ENCODE data around the gene SORCS2.

SORCS2 gene

DNA sequence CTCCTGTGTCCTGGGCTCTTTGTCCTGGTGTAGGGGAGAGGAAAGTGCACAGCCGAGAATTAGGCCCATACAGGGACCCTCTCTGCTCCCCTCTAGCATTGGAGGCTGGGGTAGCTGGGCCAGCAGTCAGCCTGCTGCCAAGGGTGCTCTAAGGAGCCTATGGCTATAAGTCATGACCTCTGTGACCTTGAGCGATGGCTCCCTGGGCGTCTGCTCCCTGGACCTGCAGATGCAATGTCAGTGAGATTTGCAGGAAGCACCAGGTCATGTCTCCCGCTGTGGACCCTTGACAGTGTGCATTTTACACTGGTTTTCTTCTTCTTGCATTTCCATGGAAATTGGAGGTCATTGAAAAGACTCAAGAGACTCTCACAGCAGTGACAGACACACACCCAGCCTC lies 476.5 kb downstream of the SORCS2 start:
- no peak for DNase-seq (ENCODE audit: low read depth)

DNA sequence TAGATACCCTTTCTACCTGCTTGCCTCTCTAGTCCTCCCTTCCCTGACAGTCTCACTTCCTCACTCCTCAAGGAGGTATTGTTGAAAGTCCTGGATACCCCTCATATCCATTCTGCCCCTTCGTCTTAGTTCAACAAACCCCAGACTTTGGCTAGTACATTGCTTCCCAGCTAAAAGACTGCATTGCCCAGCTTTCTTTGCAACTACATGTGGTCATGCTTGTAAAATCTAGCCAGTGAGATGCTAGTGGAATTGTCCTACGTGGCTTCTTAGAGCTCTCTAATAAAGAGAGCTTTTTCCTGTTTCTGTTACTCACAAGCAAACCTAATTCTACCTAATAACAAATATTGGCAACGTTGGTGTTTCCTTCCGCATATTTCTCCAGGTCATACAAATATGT lies 480.3 kb downstream of the SORCS2 start:
- no peak for DNase-seq (ENCODE audit: low read depth)

DNA sequence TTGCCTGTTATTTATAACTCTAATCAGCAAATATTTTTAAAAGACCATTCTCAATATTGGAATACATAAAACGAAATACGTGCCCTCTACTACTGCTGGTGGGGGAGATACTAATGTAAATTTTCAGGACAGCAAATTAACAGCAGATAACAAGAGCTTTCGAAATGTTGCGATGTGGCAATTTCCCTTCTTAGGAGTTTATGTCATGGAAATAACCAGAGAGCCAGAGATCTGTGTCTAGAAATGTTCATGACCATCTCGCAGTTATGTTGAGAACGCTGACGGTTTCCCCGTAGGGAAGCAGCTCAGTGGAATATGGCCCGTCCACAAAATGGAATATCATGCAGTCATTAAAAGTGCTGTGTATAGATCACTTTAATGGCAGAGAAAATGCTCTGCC lies 480.8 kb downstream of the SORCS2 start:
- DNase-seq (ENCODE audit: low read depth): no peak

DNA sequence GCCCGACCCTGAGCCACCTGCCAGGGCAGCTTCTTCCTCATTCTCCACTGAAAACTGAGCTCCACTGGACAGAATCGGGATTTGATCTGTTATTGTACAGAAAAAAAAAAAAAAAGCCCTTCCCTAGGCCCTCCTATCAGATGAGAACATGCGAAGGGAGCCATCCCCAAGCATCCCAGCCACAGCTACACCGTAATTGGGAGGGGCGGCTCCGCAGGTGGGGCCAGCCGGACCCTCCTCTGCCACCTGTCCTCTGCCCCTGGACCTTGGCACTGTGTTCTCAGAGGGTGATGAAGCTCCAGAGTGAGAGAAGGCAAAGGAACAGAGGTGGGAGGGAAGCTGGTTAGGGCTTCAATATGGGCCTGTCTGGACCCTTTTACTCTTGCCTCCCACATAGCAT lies 482.4 kb downstream of the SORCS2 start:
- DNase-seq (ENCODE audit: low read depth): no peak

DNA sequence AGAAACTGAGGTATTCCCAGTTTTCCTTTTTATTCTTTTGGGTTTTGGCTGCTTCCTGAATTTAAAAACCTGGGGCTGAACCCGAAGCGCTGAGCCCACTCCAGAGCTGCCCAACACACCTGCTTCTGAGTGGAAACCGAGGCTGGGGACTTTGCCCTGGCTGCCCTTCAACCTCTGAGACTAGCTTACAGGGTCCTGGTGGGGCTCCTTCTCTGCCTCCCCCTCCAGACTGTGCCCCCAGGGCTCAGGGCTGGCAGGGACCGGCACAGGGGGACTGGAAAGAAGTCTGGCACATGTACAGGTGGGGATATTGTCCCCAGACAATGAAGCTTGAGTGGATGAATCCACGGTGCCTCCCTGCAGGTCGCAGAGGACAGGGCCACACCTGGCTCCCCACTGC lies 482.8 kb downstream of the SORCS2 start:
- DNase-seq (ENCODE audit: low read depth): no peak

DNA sequence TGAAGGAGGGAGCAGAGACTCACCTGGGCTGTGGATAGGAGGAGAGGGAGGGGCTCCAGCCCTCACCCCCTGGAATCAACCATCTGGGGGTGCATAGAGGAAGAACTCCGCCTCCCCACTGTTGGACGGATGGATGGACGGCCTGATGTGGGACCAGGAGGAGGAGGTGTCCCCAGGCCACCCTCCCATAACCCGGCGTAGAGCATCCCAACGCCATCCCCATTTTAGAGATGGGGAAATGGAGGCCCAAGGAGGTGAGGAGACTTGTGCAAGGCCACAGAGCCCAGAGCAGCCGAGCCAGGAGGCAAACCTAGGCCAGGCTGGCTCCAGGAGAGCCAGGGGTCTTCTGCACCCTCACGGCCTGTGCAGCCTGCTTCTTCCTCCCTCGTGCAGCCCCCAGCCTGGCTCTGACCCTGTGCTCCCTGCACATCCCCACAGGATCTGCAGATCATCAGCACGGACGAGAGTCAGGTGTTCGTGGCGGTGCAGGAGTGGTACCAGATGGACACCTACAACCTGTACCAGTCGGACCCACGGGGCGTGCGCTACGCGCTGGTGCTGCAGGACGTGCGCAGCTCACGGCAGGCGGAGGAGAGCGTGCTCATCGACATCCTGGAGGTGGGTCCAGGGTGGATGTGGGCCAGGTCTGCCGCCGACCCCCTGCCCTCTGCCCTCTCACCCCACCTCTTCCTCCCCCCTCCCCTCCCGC lies 483.4 kb downstream of the SORCS2 start:
- no peak for DNase-seq (ENCODE audit: low read depth)

DNA sequence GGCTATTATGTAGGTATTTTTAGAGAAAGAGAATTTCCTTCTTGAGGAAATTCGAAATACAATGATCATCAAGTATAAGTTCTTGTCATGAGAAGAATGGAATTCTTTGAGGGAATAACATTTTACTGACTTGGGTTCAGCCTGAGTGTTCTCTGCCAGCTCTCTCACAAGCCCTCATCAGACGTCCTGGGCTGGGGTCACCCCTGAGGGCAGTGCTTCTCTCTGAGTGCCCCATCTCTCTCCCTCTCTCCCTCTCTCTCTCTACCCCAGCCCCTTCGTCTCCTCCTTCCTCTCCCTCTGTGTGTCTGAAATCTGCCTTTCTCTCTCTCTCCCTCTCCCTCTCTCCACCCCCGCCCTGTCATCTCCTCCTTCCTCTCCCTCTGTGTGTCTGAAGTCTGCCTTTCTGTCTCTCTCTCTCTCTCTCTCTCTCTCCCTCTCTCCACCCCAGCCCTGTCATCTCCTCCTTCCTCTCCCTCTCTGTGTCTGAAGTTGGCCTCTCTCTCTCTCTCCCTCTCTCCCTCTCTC lies 484.1 kb downstream of the SORCS2 start:
- no peak for DNase-seq (ENCODE audit: low read depth)

DNA sequence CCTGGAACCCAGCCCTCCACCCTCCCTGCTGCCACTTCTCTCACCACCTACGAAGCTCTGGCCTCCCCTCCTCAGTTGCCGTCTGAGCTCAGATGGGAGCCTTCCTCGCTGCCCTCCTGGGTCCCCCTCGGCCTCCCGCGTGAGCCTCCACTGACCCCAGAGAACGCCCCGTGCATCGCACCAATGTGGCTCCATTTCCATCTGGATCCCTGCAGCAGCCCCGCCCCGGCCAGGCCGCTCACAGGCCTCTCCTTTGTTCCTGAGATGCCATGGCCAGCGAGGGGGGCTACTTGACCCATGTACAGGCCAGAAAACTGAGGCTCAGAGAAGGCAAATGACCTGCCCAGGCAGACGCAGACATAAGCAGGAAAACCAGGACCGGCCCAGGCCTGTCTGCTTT lies 484.7 kb downstream of the SORCS2 start:
- no peak for DNase-seq (ENCODE audit: low read depth)

DNA sequence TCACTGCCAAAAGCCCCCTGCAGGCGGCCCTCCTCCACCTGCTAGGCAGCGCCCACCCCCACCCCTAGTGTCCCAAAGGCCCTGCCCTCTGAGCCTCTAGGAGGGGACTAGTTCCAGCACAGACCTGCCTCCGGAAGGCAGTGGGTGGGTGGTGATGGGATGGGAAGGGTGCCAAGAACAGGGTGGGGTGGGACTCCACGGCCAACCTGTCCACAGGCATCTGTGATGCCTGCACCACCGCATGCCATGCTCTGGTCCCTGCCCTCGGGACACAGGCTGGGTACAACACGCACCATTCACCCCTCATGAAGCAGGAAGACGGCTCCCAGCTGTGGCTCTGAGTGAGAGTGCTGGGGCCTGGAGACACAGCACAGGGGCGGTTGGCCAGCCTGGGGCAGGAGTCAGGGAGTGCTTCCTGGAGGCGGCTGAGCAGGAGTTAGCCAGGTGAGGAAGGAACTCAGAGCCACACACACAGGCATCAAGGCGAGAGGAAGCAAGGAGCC lies 485.5 kb downstream of the SORCS2 start:
- no peak for DNase-seq (ENCODE audit: low read depth)

DNA sequence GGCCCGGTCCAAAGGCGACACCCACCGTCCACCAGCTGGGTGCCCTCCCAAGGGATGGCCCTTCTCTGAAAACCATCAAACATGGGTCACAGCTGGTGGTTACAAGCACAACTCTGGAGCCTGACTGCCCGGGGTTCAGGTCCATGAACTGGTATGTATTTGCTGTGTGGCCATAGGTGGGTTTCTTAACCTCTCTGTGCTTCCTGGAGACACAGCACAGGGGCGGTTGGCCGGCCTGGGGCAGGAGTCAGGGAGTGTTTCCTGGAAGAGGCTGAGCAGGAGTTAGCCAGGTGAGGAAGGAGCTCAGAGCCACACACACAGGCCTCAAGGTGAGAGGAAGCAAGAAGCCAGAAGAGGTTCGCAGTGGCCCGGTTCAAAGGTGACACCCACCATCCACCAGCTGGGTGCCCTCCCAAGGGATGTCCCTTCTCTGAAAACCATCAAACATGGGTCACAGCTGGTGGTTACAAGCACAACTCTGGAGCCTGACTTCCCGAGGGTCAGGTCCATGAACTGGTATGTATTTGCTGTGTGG lies 486.0 kb downstream of the SORCS2 start:
- DNase-seq (ENCODE audit: low read depth): no peak

DNA sequence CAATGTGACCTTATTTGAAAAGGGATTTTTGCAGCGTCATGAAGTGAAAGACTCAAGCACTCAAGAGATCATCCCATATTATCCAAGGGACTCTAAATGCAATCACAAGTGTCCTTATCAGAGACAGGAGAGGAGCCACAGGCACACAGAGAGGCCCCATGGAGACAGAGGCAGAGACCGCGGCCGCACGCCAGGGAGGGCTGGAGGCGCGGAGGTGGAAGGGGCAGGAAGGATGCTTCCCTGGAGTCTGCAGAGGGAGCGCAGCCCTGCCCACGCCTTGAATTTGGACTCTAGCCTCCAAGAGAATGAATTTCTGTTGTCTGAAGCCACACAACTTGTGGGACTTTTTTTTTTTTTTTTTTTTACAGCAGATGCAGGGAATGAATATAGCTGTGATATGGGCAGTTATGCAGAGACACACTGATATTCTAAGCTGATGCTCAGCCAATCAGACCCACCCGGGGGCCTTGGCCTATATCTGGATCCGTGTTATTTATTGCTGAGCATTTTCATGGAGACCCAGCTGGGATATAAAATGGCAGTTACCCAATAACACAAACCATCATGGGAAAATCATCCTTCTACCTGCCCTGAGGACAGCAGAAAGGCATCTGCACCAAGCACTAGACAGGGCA lies 487.2 kb downstream of the SORCS2 start:
- DNase-seq (ENCODE audit: low read depth): no peak

DNA sequence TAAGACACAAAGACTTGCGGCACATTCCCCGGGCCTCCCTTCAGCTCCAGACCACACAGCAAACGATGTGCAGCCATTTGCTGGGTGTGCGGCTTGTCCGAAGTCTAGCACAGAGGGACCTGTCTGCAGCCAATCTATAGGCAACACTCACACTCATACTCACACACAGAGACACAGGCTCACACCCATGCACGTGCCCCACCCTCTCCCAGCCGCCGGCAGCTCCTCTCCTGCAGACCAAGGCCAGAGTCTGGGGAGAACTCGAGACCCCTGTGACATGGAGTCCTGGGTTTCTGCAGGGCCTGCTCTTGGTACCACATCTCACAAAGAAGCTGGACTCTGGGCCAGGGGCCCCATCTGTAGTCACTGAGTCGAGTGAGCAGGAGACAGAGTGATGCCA lies 487.8 kb downstream of the SORCS2 start:
- no peak for DNase-seq (ENCODE audit: low read depth)

DNA sequence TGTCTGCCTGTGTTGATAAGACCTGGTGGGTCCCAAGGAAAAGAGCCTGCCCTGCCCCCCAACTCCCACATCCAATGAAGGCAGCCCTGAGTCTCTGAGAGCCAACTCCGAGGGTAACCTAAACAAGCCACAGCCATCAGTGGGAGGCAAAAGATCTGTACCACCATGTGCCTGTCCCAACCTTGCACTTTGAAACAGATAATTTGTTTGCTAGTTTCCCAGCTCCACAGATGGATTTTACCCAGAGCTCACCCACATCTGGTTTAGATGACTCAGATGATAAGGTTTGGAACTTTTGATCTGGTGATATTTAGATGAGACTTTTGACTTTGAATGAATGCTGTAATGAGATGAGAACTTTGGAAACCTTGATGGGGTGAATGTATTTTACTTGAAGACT lies 488.4 kb downstream of the SORCS2 start:
- no peak for DNase-seq (ENCODE audit: low read depth)

DNA sequence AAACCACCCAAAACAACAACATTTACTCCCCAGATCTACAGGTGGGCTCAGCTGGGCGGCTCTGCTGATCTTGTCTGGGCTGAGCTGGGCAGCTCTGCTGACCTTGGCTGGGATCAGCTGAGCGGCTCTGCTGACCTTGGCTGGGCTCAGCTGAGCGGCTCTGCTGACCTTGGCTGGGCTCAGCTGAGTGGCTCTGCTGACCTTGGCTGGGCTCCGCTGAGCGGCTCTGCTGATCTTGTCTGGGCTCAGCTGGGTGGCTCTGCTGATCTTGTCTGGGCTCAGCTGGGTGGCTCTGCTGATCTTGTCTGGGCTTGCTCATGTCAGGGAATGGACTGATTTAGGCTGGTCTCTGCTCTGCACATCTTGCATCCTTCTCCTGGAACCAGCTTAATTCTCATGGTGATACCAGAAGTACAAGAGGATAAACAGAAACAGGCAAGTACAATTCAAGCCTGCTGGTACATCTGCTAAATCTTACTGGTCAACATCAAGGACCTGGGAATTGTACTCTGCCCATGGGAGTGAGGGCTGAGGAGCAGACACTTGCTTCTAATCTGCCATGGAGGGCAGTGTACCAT lies 490.9 kb downstream of the SORCS2 start:
- no peak for DNase-seq (ENCODE audit: low read depth)

DNA sequence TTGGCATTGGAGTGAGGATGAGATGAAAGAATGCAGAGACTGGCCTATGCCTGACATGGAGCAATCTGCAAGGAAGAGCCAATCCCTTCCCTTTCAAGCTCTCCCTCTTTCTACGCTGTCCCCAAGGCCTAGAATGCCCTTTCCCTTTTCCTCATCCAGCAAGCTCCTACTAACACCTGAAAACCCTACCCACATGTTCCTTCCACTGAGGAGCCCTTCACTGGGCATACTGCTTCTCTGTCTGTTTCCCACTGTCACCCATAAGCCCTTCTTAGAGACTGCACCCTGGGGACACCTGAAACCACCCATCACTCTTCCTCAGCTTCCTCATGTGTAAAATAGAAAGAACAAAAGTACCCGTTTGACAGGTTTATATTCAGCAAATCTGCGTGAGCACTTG lies 492.0 kb downstream of the SORCS2 start:
- DNase-seq (ENCODE audit: low read depth): no peak

DNA sequence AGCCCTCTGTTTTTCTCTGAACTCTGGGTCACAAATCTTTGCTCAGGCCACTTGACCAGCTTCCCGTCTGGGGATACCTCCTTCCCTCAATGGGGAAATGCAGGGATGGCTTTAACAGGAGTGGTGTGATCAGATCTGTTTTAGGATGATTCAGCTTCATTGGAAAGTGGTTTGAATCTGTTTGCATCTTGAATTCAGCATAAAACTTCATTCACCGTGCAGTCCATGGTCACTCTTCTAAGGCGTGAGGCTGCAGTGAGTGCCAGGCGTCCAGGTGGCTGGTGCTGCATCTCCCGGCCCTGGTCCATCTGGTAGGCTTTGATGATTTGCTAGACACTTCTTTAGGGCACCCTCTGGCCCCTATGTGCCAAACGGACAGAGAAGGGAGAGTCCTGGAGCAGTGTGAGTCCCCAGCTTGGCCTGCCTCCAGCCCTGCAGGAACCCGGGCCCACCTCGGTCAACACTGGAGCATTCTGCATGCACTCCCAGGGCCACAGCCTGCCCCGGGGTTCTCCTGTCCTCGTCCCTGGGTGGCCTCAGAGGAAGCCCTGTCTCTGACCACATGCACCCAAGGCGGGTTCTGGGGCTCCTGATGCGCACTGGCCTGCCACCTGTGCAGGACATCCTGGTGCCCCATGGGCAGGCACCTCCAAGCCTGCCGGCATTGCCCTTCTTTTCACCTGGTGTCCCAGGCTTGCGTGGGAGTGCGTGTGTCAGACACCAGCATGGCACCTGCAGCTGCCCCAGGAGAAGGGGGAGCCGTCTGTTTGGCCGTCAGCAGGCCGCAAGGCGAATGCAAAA lies 493.9 kb downstream of the SORCS2 start:
- no peak for DNase-seq (ENCODE audit: low read depth)

DNA sequence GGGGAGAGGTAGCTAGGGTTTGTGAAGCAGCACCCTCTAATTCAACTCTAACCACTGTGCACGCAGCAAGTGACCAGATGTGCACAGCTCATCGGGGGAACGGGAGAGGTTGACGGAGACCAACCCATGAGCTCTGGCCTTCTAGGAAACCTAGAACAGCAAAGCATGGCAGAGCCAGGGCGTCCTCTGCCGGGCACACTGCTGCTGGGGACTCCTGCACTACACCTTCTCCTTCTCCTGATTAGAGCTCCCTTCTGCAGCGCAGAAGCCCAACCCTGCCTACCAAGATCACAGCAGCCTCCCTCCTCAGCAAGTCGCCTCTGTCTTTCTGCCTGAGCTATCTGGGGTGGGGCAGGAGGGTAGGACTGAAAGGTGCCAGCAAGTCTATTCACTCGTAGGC lies 494.7 kb downstream of the SORCS2 start:
- DNase-seq (ENCODE audit: low read depth): no peak

DNA sequence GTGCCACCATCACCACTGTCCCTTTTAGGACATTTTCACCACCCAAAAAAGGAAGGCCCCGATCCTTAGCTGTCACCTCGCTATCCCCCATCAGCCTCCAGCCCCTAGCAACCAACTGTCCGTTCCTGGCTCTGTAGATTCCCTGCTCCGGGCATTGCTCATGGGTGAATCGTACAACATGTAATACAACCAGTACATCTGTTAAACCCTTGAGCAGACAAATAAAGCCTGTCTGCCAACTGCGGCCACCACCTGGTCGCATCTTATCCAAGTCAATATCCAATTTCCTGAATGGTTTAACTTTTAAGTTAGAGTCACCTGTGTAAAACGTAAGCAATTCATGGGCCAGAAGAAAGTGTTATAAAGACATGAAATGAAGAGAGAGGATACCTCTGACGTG lies 495.5 kb downstream of the SORCS2 start:
- no peak for DNase-seq (ENCODE audit: low read depth)

DNA sequence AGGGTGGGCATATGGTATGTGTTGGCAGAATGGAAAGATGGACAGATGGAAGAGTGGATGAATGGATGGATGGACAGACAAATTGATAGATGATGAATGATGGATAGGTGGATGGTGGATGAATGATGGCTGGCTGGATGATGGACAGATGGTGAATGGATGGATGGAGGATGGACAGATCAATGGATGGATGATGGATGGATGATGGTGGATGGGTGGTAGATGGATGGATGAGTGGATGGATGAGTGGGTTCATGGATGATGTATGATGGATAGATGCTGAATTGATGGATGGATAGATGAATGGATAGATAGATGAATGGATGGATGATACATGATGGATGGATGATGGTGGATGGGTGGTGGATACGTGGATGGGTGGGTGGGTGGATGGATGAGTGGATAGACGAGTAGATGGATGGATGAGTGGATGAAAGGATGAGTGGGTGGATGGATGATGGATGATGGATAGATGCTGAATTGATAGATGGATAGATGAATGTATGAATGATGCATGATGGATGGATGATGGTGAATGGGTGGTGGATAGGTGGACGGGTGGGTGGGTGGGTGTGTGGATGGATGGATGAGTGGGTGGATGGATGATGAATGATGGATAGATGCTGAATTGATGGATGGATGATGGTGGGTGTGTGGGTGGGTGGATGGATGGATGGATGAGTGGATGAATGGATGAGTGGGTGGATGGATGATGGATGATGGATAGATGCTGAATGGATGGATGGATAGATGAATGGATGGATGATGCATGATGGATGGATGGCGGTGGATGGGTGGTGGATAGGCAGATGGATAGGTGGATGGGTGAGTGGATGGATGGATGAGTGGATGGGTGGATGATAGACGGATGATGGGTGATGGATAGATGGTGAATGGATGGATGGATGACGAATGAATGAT lies 497.7 kb downstream of the SORCS2 start:
- DNase-seq (ENCODE audit: low read depth): no peak

DNA sequence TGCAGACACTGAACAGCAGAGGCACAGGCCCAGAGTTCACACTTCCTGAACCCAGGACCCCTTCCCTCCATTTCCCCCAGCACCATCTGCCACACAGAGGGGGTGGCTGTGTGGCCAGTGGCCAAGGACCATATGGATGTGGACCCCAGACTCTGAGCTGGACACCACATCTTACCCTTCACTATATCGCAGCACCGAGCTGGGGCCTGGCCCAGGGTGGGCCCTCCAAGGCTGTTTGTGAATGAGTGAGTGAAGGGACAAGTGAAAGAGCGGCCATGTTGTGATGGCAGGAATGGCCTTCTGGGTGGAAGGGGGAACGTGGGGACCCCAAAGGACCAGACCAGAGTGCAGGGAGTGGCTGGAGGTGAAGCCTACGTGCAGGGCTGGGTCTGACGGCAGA lies 498.7 kb downstream of the SORCS2 start:
- DNase-seq (ENCODE audit: low read depth): no peak

DNA sequence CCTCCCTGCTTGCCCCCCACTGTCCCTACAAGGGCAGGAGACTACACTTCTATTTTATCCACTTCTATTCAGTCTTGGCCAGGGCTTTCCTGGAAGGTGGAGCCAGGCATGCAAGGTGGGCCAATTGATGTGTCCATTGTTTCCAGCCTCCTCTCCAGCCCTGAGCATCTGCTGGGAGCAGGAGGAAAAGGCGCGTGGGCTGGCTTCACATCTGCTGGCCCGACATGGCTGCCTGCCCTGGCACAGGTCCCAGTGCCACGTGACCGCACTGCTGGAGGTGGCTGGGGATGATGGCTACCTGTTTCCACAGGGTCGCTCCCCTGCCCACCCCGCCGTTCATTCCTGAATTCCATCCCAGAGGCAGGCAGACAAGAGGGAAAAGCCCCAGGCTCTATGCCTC lies 499.6 kb downstream of the SORCS2 start:
- DNase-seq (ENCODE audit: low read depth): no peak

All from activated T-helper 1 cell treated with Interleukin-2 at 50 U/mL for 16 hours (primary cell).